CD4-positive, alpha-beta T cell treated with Interleukin-21 for 1 hour (primary cell): ENCODE data around the gene HDAC4.

ENCODE experiments used
- DNase-seq: peaks from one replicate; pipeline ENCODE4 v3.0.0-alpha.2; 2020

The HDAC4 gene

GRCh38 chr2:239014458-239015217 is 386.2 kb downstream of the HDAC4 start:
- DNase-seq, result no peak

DNA sequence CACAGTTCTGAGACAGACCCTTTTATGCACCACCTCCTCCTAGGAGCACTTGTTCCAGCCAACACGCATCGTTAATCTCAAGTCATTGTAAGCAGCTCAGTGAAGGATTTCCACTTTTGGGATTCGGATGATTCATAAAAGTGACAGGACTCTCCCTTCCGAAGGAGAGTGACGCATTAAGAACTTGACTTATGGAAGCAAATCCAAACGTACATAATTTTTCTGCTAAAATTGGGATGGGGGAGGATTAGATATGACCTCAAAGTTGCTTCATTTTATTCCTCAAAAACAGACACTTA is 387.2 kb downstream of the HDAC4 start:
- DNase-seq, result no peak

- DNase-seq, result no peak
These were observed 387.7 kb downstream of the HDAC4 start for GRCh38 chr2:239012936-239013677.

GRCh38 chr2:239012228-239012627 is 388.6 kb downstream of the HDAC4 start:
- no peak for DNase-seq

DNA sequence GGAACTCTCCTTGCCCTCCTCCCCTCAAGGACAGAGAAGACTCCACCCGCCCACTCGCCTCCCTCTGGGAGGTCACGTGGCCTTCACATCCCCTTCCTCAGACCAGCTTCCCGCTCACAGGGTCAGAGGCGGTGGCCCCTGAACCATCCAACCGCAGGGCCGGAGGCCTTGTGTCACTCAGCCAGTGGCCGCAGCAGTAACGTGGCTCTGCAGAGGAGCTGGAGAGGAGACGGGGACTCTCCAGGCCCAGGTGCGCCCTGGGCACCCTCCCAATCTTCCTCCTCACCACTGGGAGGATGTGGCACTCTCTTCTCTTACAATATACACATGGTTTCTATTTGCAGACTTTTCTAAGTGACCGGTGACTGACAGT is 391.2 kb downstream of the HDAC4 start:
- no peak for DNase-seq

DNA sequence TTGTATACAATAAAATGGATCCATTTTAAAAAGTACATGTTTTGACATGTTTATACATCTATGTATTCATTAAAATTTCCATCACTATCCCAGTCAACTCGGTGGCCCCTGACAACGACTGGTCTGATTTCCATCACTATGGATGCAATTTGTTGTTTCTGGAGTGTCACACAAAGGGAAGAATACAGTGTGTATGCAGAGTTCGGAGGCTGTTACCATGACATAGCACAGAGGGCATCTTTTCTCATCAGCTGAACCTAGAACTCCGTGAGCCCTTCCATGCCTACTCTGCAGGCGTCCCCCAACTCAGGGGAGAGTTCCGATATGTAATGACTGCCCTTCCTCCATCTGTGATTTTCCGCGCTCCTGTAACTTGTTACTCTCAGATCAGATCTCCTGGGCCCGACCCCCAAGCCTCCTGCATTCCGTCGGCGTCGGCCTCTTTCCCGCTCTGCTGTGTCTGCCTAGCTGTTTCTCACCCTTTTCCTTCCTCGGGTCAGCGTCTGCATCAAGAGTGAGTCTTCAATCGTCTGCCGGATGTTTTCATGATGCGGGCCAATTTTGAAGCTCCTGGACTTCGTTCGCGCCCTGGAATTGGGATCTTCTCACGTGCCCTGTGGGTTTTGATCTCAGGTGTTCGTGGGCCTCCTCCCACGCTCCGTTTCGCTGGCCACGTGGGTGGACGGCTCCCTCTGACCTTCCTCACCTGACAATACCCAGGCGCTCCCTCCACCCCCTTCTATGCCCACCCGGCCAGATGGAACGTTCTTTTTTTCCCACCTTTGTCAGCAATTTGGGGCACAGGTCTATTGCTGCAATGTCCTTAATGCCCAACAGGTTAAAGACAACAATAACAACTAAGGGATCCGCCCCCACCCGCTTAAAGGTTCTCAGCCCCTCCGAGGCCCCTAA is 391.9 kb downstream of the HDAC4 start:
- no peak for DNase-seq

- DNase-seq, result no peak
These were observed 392.8 kb downstream of the HDAC4 start for GRCh38 chr2:239008004-239008403.

DNA sequence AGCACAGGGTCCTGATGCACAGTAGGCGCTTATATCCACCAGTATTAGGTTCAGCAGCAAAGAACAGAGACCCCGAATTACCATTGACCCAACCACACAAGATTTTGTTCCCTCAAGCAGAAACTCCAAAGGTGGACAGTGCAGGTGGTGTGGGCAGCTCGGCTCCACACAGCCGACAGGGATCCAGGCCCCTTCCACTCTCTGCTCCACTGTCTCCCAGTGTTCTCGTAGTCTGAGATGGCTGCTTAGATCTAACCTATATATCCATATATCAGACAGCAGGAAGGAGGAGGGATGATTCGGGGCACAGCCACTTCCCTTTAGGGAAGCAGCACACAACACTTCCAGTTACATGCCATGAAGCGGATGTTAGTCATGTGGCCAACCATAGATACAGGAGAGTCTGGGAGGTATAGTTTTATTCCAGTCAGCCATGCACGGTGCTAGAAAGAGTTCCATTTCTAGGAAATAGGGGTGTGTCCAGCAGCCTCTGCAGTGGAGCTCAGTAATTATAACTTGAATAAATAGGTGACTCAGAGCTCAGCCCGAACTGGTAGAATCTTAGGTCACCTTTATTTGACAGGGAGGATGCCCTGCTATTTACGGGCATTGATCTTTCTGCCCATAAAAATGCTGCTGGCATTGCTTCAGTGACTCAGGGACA is 394.1 kb downstream of the HDAC4 start:
- DNase-seq, result no peak

DNA sequence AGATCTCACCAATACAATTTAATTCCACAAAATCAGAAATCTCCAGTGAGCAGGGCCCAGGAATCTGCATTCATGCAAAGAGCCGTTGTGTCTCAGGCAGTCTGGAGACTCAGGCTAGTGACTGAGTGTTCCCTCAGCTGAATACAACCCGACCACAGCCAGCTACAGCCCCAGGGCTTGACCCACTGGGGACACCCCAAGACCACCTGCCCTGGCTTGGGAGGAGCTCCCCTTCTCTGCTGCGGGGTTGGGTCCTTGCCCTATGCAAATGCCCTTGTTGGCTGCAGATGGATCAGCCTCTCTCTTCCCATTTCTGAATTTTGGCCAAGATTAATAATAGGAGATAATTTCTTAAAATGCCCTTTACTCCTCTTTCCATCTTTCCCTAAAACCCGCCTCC is 395.2 kb downstream of the HDAC4 start:
- no peak for DNase-seq

- no peak for DNase-seq
These were observed 396.4 kb downstream of the HDAC4 start for GRCh38 chr2:239004274-239005015.

DNA sequence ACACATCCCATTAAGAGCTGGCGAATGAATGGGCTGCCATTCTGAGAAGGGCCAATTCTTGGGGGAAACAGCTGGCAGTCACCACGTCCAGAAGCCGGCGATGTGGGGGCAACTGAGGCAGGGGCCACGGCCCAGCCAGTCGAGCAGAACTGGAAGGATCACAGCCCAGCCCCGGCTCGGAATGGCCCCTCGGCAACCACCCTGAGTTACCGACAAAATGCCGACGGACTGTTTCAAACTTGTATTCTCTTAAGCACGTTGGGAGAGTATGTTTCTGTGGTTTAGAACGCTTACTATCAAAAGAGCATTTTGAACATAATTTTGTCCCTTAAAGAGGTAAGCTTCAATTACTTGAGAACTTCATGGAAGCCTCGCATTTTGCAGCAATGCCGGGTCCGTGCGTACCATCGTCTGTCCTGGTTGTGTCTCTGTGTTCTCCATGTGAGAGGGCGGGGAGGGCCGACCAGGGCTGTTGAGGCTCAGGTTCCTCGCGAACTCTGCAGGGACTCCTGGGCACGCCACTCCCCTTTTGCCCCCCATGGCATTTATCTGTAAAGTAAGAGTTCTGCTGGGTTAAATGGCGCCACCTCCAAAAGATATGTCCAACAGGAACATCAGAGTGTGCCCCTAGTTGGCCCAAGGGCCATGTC is 397.1 kb downstream of the HDAC4 start:
- no peak for DNase-seq

DNA sequence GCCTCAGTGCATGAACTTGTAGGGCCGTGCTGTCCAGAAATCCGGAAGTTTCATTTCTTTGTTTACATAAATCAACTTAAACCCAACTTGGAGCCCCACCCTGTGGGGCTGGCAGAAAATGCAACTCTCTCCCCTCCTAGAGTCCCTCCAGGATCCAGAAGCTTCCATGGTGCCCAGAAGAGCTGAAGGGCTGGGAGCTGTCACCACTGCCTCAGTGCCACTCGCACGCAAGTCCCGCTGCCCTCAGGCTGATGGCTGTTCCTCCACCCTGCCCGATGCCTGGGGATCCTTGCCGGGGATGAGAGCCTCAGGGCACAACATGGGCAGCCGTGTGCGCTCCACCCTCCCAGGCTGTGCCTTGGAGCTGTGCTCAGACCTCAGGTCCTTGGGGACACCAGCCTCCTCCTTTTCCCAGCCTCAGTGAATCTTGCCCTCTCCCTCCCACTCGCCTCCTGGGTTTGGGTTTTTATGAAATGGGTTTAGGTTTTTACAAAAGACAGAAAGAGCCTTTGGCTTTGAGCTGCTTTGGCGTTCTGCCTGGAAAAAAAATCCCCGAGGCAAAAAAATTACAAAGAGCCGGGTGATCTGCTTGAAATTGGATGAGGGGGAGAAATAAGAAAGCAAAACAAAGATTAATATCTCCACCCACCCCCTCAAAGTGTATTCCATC is 397.7 kb downstream of the HDAC4 start:
- DNase-seq, result no peak

DNA sequence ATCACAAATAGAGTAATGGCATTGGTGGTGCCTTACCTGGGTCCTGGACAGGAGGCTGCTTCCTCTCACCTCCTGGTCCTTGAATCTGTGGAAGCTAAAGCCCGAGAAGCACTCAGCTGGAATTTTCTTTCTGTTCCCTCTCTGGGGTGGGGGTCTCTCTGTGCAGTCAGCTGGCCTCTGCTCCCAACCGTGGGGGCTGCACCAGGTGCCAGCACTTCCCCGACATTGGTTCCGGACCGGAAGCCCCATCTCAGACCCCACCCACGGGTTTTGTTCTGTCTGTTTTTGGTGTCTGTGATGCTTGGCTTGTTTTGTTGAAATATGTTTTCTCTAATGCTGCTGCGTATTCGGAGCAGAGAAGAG is 398.2 kb downstream of the HDAC4 start:
- DNase-seq, result no peak

- no peak for DNase-seq
These were observed 399.0 kb downstream of the HDAC4 start for GRCh38 chr2:239001794-239002193.

- DNase-seq, result no peak
These were observed 400.2 kb downstream of the HDAC4 start for GRCh38 chr2:239000500-239001073.

GRCh38 chr2:239000089-239000488 is 400.7 kb downstream of the HDAC4 start:
- DNase-seq, result no peak

DNA sequence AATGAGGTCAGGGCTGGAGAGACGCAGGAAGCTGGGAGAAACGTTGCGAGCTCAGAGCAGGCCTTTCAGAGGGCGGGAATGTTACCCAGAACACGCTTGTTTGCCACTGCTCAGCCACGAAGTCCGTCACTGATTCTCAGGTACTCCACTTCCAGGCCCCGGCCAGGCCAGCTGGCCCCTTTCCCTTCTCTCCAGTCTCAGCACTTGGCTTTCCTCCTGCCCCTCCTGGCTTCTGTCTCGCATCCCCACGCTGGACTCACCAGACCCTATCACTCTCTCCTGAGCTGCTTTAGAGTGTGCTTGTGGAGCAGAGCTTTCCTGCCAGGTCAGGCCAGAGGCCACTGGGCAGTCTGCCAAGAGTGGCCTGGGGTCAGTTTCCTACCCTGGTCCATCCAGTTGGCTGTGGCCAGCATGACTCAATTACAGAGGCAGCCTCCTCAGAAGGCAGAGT is 401.5 kb downstream of the HDAC4 start:
- no peak for DNase-seq

- DNase-seq, result no peak
These were observed 402.0 kb downstream of the HDAC4 start for GRCh38 chr2:238998801-238999200.
